Gastroesophageal sphincter (tissue), 4 donors: ENCODE results near the gene CAMK2N1. TPM values are rescaled to one million over a fixed set of nuclear protein-coding genes. Genes with fewer than 3 reads are reported as not detected.

Experiments used
- ATAC-seq: fragments of 150-250 bp; one replicate; pipeline ENCODE4 v1.9.1; 2016; ENCODE audit warnings: mild to moderate bottlenecking, moderate library complexity
- H3K27ac ChIP-seq, 4 donors: fragments of 200-600 bp; sonication (generic) in 3 of 4; 1 replicate in 3 of 4; 2 replicates in 1 of 4; pipeline ENCODE4 v1.5.1; 2016 to 2019
- H3K27me3 ChIP-seq: fragments of 200-600 bp; sonication (generic); one replicate; pipeline ENCODE4 v1.5.1; 2019
- H3K36me3 ChIP-seq, 2 donors: fragments of 200-600 bp; sonication (generic); one replicate each; pipeline ENCODE4 v1.5.1; 2019; ENCODE audit warnings: control low read depth in 1 of 2
- H3K4me1 ChIP-seq, 3 donors: fragments of 200-600 bp; sonication (generic); 1 replicate in 2 of 3; 2 replicates in 1 of 3; pipeline ENCODE4 v1.5.1; 2016 to 2019; ENCODE audit warnings: control low read depth in 2 of 3
- H3K4me3 ChIP-seq, 2 donors: fragments of 200-600 bp; sonication (generic); one replicate each; pipeline ENCODE4 v1.5.1; 2019; ENCODE audit warnings: mild to moderate bottlenecking in 1 of 2, moderate library complexity in 1 of 2
- H3K9me3 ChIP-seq, 3 donors: fragments of 200-600 bp; sonication (generic); one replicate each; pipeline ENCODE4 v1.5.1; 2017 to 2019; ENCODE audit warnings: control low read depth in 2 of 3
- CTCF ChIP-seq, 4 experiments: fragments of 200-600 bp in 2 of 4; fragments of 450-650 bp in 2 of 4; sonication (generic) in 1 of 4; IDR thresholded peaks; one replicate each; pipeline ENCODE4 v1.5.1; 2017 to 2019; ENCODE audit warnings: antibody characterized with exemption in 4 of 4, mild to moderate bottlenecking in 2 of 4, moderate library complexity in 2 of 4
- EP300 ChIP-seq: sonication (generic); formaldehyde crosslinking; IDR thresholded peaks from one replicate; pipeline ENCODE4 v1.6.1; 2017; ENCODE audit warnings: antibody characterized with exemption, mild to moderate bottlenecking
- POLR2A ChIP-seq, 2 donors: fragments of 450-650 bp; IDR thresholded peaks; one replicate each; pipeline ENCODE4 v1.6.1; 2017; ENCODE audit warnings: antibody characterized with exemption in 2 of 2, mild to moderate bottlenecking in 2 of 2, moderate library complexity in 1 of 2
- POLR2AphosphoS5 ChIP-seq: sonication (generic); formaldehyde crosslinking; IDR thresholded peaks from one replicate; pipeline ENCODE4 v1.6.1; 2017; ENCODE audit warnings: antibody characterized with exemption
- WGBS, 2 donors: methylation state at CpG; one replicate each; pipeline ENCODE4 v1.1.5; 2018; ENCODE audit warnings: low coverage in 1 of 2; 5-methylcytosine and 5-hydroxymethylcytosine counted together
- total RNA-seq, 4 donors: library from RNA; depleted of rRNA; stranded (reverse); fragments of >200 nt; gene quantifications; one replicate each; pipeline ENCODE4 v1.1.0, GENCODE V29; 2016

The CAMK2N1 gene
- total RNA-seq, 4 donors from 2014 or later: 18.2 to 29.6 (median 26.2) TPM

- H3K9me3 ChIP-seq: no peaks in the 10 kb centered on the region
- TF ChIP-seq EP300 (no peak), POLR2A (IDR thresholded peaks at IDR 0.05) (no peak), CTCF (IDR thresholded peaks at IDR 0.05) (no peak), POLR2AphosphoS5 (no peak)
- peaks cover 30% of the 10 kb centered on the region for H3K27me3 ChIP-seq
- peaks cover 0 to 10% of the 10 kb centered on the region in 2 donors for H3K36me3 ChIP-seq
- H3K4me3 ChIP-seq: peak overlapping the region; percentile 90 to 93
- ATAC-seq: no peak
- 60 to 64% methylated on average over 5 of the region's 5 CpGs for WGBS, 2 donors
- peak overlapping the region; percentile 78 to 93 (median 88) for H3K27ac ChIP-seq
- H3K4me1 ChIP-seq: peaks cover 0 to 48% (median 18%) of the 10 kb centered on the region in 3 donors
These were observed 22.4 kb upstream of the CAMK2N1 start for GRCh38 chr1:20508411-20508771.

- ATAC-seq: peak; percentile 98
- 1 to 2% methylated on average over 8 to 16 of the region's 58 CpGs for WGBS, 2 donors
- peaks cover 0 to 16% of the 10 kb centered on the region in 2 donors for H3K36me3 ChIP-seq
These were observed 21.8 kb upstream of the CAMK2N1 start, which contains the start of gene MUL1 for GRCh38 chr1:20507564-20508410. TSS of gene MUL1 (minus strand) at chr1:20508151. CDS start at chr1:20508024, 127 bp downstream.

GRCh38 chr1:20507248-20507563 lies 21.2 kb upstream of the CAMK2N1 start:
- no peak for TF ChIP-seq EP300
- no peak for TF ChIP-seq POLR2AphosphoS5
- no peak for TF ChIP-seq CTCF (IDR thresholded peaks at IDR 0.05)
- TF ChIP-seq POLR2A (IDR thresholded peaks at IDR 0.05): no peak
- Histone ChIP-seq H3K9me3 (no peaks in the 10 kb centered on the region), H3K27me3 (peaks cover 18% of the 10 kb centered on the region), H3K36me3 (peaks cover 0 to 22% of the 10 kb centered on the region in 2 donors), H3K4me1 (peaks cover 0 to 49% (median 18%) of the 10 kb centered on the region in 3 donors), H3K4me3 (peak overlapping the region; percentile 90 to 93), H3K27ac (peak overlapping the region; percentile 78 to 93 (median 88))
- no peak for ATAC-seq
- 18 to 38% methylated on average over 4 to 5 of the region's 5 CpGs for WGBS, 2 donors

More at GRCh38 chr1:20507564-20508410, 21.8 kb upstream of the CAMK2N1 start, which contains the start of gene MUL1:
- H3K4me1 ChIP-seq: peaks cover 0 to 49% (median 18%) of the 10 kb centered on the region in 3 donors
- no peaks in the 10 kb centered on the region for H3K9me3 ChIP-seq
- peaks cover 24% of the 10 kb centered on the region for H3K27me3 ChIP-seq
- peak within 1 kb of the TSS; percentile 90 to 93 for H3K4me3 ChIP-seq
- TF ChIP-seq CTCF (IDR thresholded peaks at IDR 0.05) (peak in 2 of 4 experiments; percentile 3 to 15), POLR2A (IDR thresholded peaks at IDR 0.05) (peak; percentile 57 to 62), POLR2AphosphoS5 (peak; percentile 89), EP300 (no peak)
- H3K27ac ChIP-seq: peak within 1 kb of the TSS; percentile 78 to 93 (median 88)

GRCh38 chr1:20505488-20505887 lies 19.5 kb upstream of the CAMK2N1 start:
- peaks cover 0 to 39% of the 10 kb centered on the region in 2 donors for H3K36me3 ChIP-seq
- H3K27ac ChIP-seq: no peak overlapping the region
- ATAC-seq: no peak
- TF ChIP-seq CTCF (IDR thresholded peaks at IDR 0.05): no peak
- no peak for TF ChIP-seq EP300
- TF ChIP-seq POLR2A (IDR thresholded peaks at IDR 0.05): no peak
- TF ChIP-seq POLR2AphosphoS5: no peak
- no peaks in the 10 kb centered on the region for H3K9me3 ChIP-seq
- peaks cover 2% of the 10 kb centered on the region for H3K27me3 ChIP-seq
- whole genome bisulfite sequencing, 2 donors: no CpG with 5 or more reads among the region's 1 CpG
- peaks cover 0 to 49% (median 18%) of the 10 kb centered on the region in 3 donors for H3K4me1 ChIP-seq
- no peak overlapping the region for H3K4me3 ChIP-seq
